Measurements from ENCODE around the gene PEX26. TPM values are rescaled to one million over a fixed set of nuclear protein-coding genes. Genes with fewer than 3 reads are reported as not detected.

PEX26 gene
- total and polyA plus RNA-seq, 2 donors (not counting 1 experiment from before 2014, with no cell fraction given) = 10.9 to 33.4 TPM

GRCh38 chr22:18081416-18081815 is 3.6 kb downstream of the PEX26 start:
- Histone ChIP-seq H3K9ac (ENCODE audit: low read length) (no peak overlapping the region), H2AFZ (ENCODE audit: insufficient read depth, low read depth, low read length, poor library complexity, severe bottlenecking) (no peak overlapping the region), H3K79me2 (ENCODE audit: control insufficient read depth, insufficient read depth, low read length) (peaks cover 79% of the 10 kb centered on the region), H3K9me3 (ENCODE audit: control extremely low read depth in 1 of 3, control insufficient read depth in 2 of 3, insufficient read depth in 1 of 3, low read length in 2 of 3) (no peaks in the 10 kb centered on the region), H3K4me3 (ENCODE audit: control extremely low read depth in 1 of 5, extremely low read depth in 1 of 5, insufficient read depth in 1 of 5, low read depth in 2 of 5, low read length in 4 of 5) (no peak overlapping the region), H3K36me3 (replicated peaks in 1 of 2; ENCODE audit: control extremely low read depth in 1 of 2, control insufficient read depth in 1 of 2, extremely low read depth in 1 of 2, insufficient read depth in 2 of 2, low read length in 1 of 2) (peaks cover 0 to 52% of the 10 kb centered on the region in 2 experiments), H3K4me1 (ENCODE audit: control insufficient read depth in 2 of 2, insufficient read depth in 2 of 2, low read length in 2 of 2) (peaks cover 21 to 22% of the 10 kb centered on the region in 2 donors), H3K27ac (ENCODE audit: low read length in 2 of 2) (no peak overlapping the region), H3K27me3 (replicated peaks in 1 of 4; ENCODE audit: control extremely low read depth in 1 of 4, control insufficient read depth in 3 of 4, insufficient read depth in 4 of 4, low read length in 3 of 4) (no peaks in the 10 kb centered on the region), H3K4me2 (replicated peaks; ENCODE audit: low read depth, low read length, poor library complexity, severe bottlenecking) (no peak overlapping the region), H4K20me1 (ENCODE audit: control insufficient read depth, insufficient read depth, low read length, poor library complexity, severe bottlenecking) (peaks cover 18% of the 10 kb centered on the region)
- POLR2A ChIA-PET = no interaction called here
- CTCF ChIA-PET = no interaction called here
- Mint-ChIP-seq H3K27me3 (no peaks in the 10 kb centered on the region), H3K4me3 (no peak overlapping the region), H3K4me1 (peaks cover 36% of the 10 kb centered on the region), H3K9me3 (ENCODE audit: insufficient read depth) (no peaks in the 10 kb centered on the region), H3K27ac (no peak overlapping the region)
- 94% methylated on average over 4 of the region's 5 CpGs for WGBS (ENCODE audit: insufficient coverage)
- intact Hi-C loops (cut with micrococcal nuclease) = no loop called here
- TF ChIP-seq CTCF (IDR thresholded peaks at IDR 0.05) = no peak
- no peak for TF ChIP-seq EZH2 (IDR thresholded peaks at IDR 0.05; ENCODE audit: borderline replicate concordance, insufficient read depth, low read depth, low read length, poor library complexity, severe bottlenecking)
- DNase-seq (no peak), ATAC-seq (ENCODE audit: low read depth) (no peak)

DNA sequence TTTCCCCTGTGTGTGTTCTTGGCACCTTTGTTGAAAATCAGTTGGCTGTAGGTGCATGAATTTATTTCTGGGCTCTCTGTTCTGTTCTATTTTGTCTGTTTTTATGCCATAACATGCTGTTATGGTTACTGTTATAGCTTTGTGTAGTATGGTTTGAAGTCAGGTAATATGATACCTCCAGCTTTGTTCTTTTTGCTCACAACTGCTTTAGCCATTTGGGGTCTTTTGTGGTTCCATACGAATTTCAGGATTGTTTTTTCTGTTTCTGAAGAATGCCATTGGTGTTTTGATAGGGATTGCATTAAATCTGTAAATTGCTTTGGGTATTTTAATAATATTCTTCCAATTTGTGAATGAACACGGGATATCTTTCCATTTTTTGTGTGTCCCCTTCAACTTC is 4.7 kb downstream of the PEX26 start:
- H3K36me3 ChIP-seq (replicated peaks in 1 of 2; ENCODE audit: control extremely low read depth in 1 of 2, control insufficient read depth in 1 of 2, extremely low read depth in 1 of 2, insufficient read depth in 2 of 2, low read length in 1 of 2) = peaks cover 0 to 61% of the 10 kb centered on the region in 2 experiments
- no peak overlapping the region for H2AFZ ChIP-seq (ENCODE audit: insufficient read depth, low read depth, low read length, poor library complexity, severe bottlenecking)
- H3K27me3 Mint-ChIP-seq = no peaks in the 10 kb centered on the region
- no peak overlapping the region for H3K9ac ChIP-seq (ENCODE audit: low read length)
- peaks cover 27% of the 10 kb centered on the region for H3K4me1 Mint-ChIP-seq
- peaks cover 68% of the 10 kb centered on the region for H3K79me2 ChIP-seq (ENCODE audit: control insufficient read depth, insufficient read depth, low read length)
- H3K4me3 Mint-ChIP-seq = no peak overlapping the region
- H3K9me3 ChIP-seq (ENCODE audit: control extremely low read depth in 1 of 3, control insufficient read depth in 2 of 3, insufficient read depth in 1 of 3, low read length in 2 of 3) = no peaks in the 10 kb centered on the region
- no peak overlapping the region for H3K27ac ChIP-seq (ENCODE audit: low read length in 2 of 2)
- no peak overlapping the region for H3K27ac Mint-ChIP-seq
- no peak for DNase-seq
- H3K4me2 ChIP-seq (replicated peaks; ENCODE audit: low read depth, low read length, poor library complexity, severe bottlenecking) = no peak overlapping the region
- no peak overlapping the region for H3K4me3 ChIP-seq (ENCODE audit: control extremely low read depth in 1 of 5, extremely low read depth in 1 of 5, insufficient read depth in 1 of 5, low read depth in 2 of 5, low read length in 4 of 5)
- TF ChIP-seq EZH2 (IDR thresholded peaks at IDR 0.05; ENCODE audit: borderline replicate concordance, insufficient read depth, low read depth, low read length, poor library complexity, severe bottlenecking) (no peak), CTCF (IDR thresholded peaks at IDR 0.05) (no peak)
- ChIA-PET CTCF (interaction anchor here (0.6 kb wide), 1 partner anchor 580 kb away, joined by 3 read pairs; no protein-coding TSS in a partner anchor), POLR2A (no interaction called here)
- ATAC-seq (ENCODE audit: low read depth) = no peak
- H3K4me1 ChIP-seq (ENCODE audit: control insufficient read depth in 2 of 2, insufficient read depth in 2 of 2, low read length in 2 of 2) = peaks cover 12% of the 10 kb centered on the region in 2 donors
- H3K27me3 ChIP-seq (replicated peaks in 1 of 4; ENCODE audit: control extremely low read depth in 1 of 4, control insufficient read depth in 3 of 4, insufficient read depth in 4 of 4, low read length in 3 of 4) = no peaks in the 10 kb centered on the region
- WGBS (ENCODE audit: insufficient coverage) = no CpG with 5 or more reads among the region's 2 CpGs
- no peaks in the 10 kb centered on the region for H3K9me3 Mint-ChIP-seq (ENCODE audit: insufficient read depth)
- intact Hi-C loops (cut with micrococcal nuclease) = no loop called here
- peaks cover 18% of the 10 kb centered on the region for H4K20me1 ChIP-seq (ENCODE audit: control insufficient read depth, insufficient read depth, low read length, poor library complexity, severe bottlenecking)

Measured in B cell (primary cell).